DMS 273 treated with DMSO at 0.1 percent for 48 hours (cell line): Measurements from ENCODE around the gene SNRNP35.
"Not testable (repeated sequence)": the region's sequence is repeated elsewhere in the genome, so short reads cannot be mapped to it uniquely, and the experiment has no call there.

Experiments
- DNase-seq: peaks from one replicate; lab custom pipeline; 2025; lab: John Stamatoyannopoulos, UW

Gene SNRNP35

DNA sequence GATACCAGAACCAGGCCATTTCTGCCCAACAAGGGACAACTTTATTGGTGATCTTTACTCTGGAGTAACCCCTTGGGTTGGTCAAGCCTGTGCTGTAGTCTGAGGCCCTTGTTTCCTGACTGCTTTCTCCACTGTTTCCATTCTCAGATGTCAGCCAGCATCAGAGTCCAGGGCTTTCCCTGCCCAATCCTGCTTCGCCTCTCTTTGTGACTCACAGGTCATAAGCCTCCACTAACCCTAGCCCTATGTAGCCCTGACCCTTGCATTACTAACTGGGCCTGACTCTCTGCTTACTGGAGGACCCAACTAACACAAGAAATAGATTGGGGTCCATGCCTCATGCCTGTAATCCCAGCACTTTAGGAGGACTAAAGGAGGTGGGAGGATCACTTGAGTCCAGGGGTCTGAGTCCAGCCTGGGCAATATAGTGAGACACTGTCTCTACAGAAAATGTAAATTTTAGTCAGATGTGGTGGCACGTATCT is 8.6 kb upstream of the SNRNP35 start:
- no peak for DNase-seq

DNA sequence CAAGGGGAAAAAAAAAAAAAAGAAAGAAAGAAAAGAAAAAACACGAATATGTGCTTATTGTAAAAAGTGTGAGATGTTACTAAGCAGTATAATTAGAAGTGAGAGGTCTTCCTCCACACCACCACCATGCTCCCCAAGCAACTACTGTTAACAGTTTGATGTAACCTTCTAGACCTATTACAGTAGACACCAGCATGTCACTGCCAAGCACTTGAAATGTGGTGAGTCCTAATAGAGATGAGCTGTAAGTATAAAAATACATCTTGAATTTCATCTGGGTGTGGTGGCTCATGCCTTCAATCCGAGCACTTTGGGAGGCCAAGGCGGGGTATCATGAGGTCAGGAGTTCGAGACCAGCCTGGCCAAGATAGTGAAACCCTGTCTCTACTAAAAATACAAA is 8.1 kb upstream of the SNRNP35 start:
- DNase-seq: no peak

DNA sequence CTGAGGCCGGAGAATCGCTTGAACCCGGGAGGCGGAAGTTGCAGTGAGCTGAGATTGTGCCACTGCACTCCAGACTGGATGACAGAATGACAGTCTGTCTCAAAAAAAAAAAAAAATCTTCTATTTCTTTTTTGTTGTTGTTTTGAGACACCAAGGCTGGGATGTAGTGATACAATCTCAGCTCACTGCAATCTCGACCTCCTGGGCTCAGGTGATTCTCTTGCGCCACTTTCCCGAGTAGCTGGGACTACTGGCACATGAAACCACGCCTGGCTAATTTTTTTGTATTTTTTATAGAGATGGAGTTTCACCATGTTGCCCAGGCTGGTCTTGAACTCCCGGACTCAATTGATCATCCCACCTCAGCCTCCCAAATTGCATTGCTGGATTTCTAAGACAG is 7.3 kb upstream of the SNRNP35 start:
- DNase-seq: no peak

DNA sequence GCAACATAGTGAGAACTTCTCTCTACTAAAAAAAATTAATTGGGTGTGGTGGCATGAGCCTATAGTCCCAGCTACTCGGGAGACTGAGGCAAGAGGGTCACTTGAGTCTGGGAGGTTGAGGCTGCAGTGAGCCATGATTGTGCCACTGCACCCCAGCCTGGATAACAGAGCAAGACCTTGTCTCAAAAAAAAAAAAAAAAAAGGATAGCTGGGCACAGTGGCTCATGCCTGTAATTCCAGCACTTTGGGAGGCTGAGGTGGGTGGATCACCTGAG is 5.7 kb upstream of the SNRNP35 start:
- not testable (repeated sequence) for DNase-seq

DNA sequence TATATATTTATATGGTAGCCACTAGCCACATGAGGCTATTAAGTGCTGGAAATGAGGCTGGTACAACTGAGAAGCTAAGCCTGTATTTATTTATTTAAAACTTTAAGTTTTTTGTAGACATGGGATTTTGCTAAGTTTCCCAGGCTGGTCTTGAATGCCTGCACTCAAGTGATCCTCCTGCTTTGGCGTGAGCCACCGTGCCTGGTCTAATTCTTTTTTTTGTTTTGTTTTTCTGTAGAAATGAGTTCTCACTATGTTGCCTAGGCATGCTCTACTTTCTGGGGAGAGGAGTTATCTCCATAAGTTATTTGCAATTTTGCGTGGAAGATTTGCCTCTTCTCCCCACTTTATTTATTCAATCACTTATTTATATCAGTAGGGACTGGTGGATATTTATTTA is 4.8 kb upstream of the SNRNP35 start:
- no peak for DNase-seq

DNA sequence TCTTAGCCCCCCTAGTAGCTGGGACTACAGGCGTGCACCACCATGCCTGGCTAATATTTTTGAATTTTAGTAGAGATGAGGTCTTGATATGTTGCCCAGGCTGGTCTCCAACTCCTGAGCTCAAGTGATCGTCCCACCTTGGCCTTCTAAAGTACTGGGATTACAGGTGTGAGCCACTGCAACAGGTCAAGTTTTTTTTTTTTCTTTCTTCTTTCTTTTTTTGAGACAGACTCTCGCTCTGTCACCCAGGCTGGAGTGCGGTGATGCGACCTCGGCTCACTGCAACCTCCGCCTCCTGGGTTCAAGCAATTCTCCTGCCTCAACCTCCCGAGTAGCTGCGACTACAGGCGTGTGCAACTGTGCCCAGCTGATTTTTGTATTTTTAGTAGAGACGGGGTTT is 5.2 kb downstream of the SNRNP35 start:
- not testable (repeated sequence) for DNase-seq

DNA sequence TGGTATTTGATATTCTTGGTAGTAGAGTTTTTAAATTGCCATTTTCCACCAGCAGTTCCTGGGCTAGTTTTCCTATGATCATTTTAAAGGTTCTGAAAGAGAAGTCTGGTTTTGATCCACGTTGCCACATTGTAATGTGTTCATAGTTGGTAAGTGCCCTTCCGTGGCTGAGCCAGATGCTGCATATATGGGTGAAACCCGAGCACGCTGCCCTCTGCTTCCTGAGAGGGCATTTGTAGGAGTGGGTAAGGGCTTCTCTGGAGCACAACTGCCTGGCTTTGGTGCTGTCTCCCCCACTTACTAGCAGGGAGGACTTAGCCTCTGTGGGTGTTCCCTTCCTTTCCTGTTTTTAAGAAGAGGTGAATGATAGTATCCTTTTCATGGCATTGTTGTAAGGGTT is 7.1 kb downstream of the SNRNP35 start:
- DNase-seq: no peak

DNA sequence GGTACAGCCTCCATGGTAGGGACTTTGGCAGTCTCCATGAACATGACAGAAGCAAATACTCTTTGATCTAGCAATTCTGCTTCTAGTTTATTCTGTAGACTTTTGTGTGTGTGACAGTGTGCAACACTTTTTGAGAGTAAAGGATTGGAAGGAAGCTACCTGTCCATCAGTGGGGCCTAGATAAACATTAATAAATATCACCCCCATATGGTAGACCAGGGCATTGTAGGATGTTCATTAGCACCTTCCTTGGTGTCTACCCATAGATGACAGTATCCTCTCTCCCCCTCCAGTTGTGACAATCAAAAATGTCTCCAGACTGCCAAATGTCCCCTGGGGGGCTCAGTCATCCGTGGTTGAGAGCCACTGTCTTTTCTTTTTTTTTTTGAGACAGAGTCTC is 10.8 kb downstream of the SNRNP35 start:
- no peak for DNase-seq

DNA sequence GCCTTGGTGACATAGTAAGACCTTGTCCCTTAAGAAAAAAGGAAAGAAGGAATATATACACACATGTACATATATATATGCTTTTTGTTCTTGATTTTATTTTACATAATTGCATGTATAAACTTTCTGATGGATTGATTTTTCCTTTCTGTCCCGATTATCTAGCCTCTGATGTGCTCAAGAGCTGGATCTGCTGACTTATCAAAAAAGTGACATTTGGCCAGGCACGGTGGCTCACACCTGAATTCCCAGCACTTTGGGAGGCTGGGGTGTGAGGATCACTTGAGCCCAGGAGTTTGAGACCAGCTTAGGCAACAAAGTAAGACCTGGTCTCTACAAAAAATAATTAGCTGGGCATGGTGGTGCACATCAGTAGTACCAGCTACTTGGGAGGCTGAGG is 12.0 kb downstream of the SNRNP35 start:
- no peak for DNase-seq

DNA sequence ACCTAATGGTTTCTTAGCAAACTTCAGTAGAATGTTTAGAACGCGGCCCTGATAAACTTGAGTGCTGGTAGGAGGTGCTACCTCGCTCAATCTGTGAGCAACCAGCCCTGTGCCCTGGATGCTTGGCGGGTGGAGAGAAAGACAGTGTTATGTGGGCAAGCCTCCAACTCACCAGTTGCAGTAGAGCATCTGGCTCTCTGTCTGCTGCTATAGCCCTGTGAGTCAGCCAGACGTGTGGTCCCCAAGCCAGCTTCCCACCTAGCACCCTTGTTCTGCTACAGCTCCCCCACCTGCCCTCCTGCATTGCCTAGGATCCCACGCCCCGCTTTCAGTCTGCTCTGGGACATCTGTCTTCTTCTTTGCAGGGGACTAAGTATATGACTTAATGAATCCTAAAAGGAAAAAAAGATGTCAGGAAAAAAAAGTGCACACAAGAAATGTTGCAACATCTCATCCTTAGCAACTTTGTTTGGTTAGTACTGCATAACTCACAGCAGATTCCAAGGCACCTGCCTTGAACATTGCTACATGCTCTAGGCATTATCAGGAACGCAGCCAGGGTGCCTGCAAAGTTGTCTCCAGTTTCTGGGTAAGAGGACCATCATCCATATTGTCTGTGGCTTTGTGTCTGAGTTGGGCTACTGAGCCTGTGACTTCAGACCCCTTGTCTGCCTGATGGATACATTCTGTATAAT is 13.6 kb downstream of the SNRNP35 start:
- DNase-seq: peak; percentile 59

DNA sequence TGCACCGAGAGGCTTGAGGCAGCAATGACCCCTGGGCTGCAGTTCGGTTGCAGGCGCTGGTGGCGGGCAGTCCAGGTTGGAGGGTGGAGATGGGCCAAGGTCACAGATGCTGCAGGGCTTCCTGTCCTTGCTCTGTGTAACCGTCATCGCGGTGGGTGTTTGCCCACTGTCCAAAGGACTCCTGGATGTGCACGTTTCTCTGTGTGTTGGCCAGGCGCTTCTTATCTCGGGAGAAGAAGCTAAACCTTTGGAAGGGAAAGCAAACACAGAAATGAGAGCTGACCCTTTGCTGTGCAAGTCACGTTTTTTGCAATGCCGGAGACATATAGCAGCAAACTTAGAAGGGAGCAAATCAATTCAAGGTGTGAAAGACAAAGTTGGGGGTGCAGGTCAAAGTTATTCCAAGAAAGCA is 14.5 kb downstream of the SNRNP35 start:
- DNase-seq: no peak

DNA sequence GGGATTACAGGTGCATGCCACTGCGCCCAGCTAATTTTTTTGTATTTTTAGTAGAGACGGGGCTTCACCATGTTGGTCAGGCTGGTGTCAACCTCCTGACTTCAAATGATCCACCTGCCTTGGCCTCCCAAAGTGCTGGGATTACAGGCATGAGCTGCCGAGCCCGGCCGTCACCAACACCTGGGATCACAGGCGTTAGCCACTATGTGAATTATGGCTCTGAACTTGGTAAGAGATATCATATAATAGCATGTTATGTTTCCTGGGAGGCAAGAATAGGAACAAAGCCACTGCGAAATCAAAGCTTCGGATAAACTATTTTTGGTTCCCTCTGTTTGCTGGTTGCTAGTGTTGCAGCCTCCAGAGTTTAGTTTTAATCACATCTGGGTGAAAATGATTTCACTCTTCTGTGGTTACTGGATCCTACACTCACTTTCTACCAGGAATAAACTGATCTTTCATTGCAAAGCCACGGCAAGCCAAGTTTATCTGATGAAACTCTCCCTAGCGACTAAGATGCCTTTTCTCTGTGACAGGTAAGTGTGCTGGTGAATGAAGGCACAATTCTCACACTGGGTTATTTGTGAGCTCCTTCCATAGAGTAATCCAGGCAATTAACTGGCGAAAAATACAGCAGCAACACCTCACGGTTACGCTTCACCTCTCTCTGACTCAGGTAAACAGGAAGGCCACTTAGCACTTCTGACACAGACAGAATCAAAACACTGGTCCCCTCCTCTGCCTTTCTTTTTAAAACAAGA is 16.7 kb downstream of the SNRNP35 start:
- DNase-seq: no peak

DNA sequence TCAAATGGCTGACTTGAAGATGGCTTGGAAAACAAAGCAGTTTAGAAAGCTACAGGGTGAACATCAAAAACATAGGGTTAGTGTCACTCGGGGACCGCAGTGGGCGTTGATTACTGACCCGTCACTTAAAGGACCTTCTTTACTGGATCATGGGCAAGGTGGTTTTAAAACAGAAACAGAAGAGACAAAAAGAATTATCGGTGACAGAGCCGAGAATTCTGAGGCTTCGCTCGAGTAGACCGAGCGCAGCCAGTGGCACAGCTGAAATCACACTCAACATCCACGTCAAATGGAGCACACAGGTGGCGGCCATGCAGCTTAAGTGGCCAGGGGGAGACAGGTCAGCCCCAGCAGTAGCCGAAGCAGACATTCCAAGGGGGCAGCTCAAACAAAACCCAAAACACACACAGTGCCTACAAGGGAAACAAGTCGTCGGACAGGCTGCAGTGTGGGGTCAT is 17.3 kb downstream of the SNRNP35 start:
- DNase-seq: no peak

DNA sequence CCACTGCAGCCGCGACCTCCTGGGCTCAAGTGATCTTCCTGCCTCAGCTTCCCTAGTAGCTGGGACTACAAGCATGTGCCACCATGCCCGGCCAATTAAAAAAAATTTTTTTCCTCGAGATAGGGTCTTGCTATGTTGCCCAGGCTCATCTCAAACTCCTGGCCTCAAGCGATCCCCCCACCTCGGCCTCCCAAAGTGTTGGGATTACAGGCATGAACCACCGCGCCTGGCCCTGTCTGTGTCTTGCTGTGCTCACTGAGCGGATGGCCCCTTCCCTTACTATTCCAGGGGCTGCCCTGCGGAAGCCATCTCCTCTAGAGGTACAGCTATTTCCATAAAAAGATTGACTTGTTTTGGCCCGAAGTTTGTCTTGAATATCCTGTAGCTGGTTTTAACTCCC is 20.1 kb downstream of the SNRNP35 start:
- no peak for DNase-seq

DNA sequence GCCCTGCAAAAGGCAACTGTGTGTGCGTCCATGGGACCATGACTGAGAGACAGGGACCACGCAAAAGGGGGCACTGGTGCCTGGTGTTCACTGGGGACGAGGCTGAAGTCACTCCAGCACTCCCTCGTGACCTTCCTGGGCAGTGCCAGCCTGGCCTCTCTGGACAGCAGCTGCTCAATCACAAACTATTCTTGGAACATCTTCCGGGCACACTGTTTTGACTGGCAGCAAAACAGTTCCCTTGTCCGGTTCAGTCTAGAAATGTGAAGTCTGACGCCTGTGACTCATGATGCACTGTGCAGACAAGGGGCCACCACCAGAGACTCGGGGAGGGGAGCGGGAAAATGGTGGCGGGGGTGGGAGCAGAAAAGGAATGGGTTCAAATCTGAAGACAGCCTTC is 20.8 kb downstream of the SNRNP35 start:
- no peak for DNase-seq

DNA sequence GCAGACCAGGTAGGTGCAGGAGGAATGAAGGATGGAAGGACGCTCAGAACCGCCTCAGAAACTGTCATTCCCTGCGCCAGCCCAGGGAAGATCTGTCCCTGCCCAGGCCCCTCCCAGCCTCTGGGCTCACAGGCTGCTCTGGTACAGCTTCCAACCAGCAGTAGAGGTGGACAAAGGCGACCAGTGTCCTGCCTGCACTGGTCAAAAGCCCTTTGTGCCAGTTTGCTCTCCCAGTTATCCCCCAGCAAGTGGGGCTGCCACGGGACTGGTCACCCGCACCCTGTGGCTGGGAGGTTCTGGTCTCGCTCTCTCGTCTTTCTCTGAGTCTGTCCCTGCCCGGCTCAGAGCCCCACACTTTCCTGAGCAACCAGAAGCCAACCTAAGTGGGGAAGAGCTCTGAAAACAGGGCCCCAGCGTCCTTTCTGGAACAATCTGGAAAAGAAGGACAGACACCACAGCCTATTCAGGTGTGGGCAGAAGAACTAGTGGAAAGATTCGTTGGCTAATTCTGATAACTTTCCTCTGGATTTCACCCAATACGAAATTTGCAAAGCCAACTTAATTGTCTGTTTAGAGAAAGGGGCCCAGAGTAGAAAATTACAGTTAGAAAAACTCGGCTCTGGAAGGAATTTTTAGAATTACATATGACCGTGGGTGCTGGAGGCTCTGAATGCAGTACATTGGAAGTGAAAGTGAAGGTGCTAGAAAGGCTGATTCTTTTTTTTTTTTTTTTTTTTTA is 21.7 kb downstream of the SNRNP35 start:
- DNase-seq: no peak

DNA sequence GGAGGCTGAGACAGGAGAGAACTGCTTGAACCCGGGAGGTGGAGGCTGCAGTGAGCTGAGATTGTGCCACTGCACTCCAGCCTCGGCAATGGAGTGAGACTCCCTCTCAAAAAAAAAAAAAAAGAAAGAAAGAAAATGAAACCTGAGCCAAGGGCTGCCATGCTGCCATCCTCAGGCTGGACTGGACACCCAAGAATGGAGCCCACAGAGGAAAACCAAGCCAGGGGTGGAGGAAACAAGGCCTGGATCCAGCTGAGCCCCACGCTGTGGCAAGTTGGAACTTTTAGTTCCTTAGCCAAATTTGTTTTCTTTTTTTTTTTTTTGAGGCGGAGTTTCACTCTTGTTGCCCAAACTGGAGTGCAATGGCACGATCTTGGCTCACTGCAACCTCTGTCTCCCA is 23.3 kb downstream of the SNRNP35 start:
- not testable (repeated sequence) for DNase-seq

DNA sequence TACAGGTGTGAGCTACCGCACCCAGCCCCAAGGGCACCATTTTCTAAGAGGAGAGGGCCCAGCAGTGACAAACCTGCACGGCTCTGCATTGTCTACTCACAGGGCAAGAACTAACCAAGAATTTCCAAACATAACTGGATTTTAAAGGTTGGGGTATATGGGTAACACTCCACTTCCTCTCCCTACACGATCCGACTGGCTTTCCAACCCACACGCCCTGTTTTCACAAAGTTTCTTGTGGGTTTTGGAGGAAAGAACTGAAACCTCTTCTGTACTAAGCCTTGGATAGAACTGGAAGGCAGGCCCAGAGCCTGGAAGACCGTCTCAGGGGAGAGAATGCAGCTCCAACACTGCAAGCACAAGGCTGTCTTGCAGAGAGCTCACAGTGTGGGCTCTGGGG is 24.9 kb downstream of the SNRNP35 start:
- DNase-seq: no peak

DNA sequence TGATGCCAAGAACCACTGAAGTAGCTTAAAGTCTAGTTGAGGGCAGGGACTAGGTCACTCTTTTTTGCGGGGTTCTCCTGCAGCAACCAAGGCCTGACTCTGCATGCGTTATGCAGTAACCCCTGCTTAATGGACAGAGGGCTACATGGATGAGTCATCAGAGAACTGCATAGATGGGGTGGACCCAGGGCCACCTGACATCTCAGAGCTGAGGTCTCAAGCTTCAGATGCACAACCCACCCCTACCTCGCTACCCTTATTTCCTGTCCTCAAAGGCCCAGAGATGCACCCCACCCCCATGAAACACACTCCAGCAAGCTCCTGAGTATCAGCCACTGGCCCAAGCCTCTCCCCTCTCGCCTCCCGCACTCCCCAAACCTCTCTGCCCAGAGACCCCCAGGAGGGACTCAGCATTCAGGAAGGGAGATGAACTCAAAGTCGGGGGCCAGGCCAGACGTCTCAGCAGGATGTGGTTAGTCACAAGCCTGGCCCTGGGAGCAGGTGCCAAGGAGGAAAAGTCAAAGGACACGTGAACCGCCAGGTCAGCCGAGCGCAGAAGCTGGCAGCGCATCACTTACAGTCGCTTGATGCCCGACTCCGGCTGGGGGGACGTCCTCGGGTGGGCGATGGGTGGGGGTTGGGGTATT is 25.8 kb downstream of the SNRNP35 start:
- no peak for DNase-seq

DNA sequence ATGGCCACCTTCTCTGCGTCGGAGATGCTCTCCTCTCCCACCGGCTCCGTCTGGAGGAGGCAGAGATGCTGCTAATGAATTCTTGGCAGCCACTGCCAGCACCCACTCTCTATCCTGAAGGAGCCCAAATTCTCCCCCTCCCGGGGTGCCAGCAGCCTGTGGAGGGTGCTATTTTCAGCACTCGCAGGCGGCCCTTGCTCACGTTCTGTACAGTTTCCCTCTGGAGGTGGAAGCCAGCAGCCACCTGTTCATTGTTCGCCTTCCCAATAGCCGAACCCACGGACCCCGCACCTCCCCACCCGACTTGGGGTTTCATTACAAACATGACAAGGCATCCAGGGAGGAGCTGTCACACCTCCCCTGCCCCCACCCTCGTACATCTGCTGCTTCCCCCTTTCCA is 27.8 kb downstream of the SNRNP35 start:
- DNase-seq: no peak

DNA sequence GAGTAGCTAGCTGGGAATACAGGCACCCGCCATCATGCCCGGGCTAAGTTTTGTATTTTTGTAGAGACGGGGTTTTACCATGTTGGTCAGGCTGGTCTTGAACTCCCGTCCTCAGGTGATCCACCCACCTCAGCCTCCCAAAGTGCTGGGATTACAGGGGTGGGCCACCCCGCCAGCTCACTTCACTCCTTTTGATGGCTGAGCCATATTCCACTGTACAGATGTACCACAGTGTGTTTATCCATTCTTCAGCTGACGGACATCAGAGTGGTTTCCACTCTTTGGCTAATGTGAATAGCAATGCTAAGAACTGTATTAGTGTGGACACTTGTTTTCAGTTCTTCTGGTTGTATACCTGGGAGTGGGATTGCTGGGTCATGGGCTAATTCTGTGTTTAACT is 29.5 kb downstream of the SNRNP35 start:
- no peak for DNase-seq

DNA sequence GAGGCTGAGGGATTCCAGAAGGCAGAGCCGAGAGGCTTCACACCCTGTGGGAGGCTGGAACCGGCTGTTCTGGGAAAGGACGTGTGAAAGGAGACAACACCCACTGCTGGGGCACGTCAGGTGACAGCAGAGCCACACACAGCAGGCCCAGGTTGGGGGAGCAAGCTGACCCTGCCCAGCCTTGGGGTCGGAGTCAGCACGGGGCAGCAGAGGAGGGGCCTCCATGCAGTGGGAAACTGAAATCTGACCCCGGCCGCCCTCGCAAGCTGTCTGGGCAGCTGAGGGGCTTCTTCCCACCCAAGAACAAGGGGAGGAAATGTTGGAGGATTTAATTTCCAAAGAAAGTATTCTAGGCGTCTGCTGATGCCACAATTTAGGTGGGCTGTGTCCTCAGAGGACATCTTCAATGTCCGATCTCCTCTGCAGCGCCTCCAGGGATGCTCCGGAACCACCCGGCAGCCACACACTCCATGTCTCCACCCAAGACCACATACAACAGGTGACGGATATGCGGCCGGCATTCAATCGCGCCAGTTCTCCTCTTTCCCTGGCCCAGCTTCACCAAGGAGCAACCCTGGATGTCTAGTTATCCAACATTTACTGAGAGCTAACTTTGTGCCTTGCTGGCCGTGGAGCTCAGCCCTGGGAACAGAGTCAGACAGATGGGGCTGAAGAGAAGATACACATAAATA is 30.7 kb downstream of the SNRNP35 start:
- no peak for DNase-seq
